H9 (cell line): ENCODE data around the gene TRIP10. TPM values are rescaled to one million over a fixed set of nuclear protein-coding genes. Genes with fewer than 3 reads are reported as not detected.

Source experiments
- DNase-seq: peaks from one replicate; pipeline ENCODE4 v3.0.0-alpha.2; 2017
- H2AFZ ChIP-seq: one replicate; pipeline ENCODE4 v1.6.1; 2013; ENCODE audit warnings: mild to moderate bottlenecking, low read length, control low read depth, moderate library complexity
- H2AK5ac ChIP-seq: 2 replicates; pipeline ENCODE4 v1.6.1; 2013; ENCODE audit warnings: low read length, control low read depth, mixed read lengths; ENCODE audit not compliant: insufficient read length
- H2BK120ac ChIP-seq: one replicate; pipeline ENCODE4 v1.6.1; 2013; ENCODE audit warnings: low read depth, mild to moderate bottlenecking, low read length, control low read depth, inconsistent platforms; ENCODE audit not compliant: poor library complexity, severe bottlenecking
- H2BK12ac ChIP-seq: 2 replicates; pipeline ENCODE4 v1.6.1; 2013; ENCODE audit warnings: low read length, control low read depth, mixed read lengths, low read depth; ENCODE audit not compliant: insufficient read length
- H2BK15ac ChIP-seq: 2 replicates; pipeline ENCODE4 v1.6.1; 2013; ENCODE audit warnings: low read depth, low read length, control low read depth
- H2BK20ac ChIP-seq: one replicate; pipeline ENCODE4 v1.6.1; 2013; ENCODE audit warnings: low read depth, mild to moderate bottlenecking, low read length, control low read depth, inconsistent platforms; ENCODE audit not compliant: poor library complexity, severe bottlenecking
- H2BK5ac ChIP-seq: 2 replicates; pipeline ENCODE4 v1.6.1; 2013; ENCODE audit warnings: low read length, control low read depth, mixed read lengths; ENCODE audit not compliant: insufficient read length
- H3K14ac ChIP-seq: 2 replicates; pipeline ENCODE4 v1.6.1; 2013; ENCODE audit warnings: low read length, control low read depth; ENCODE audit not compliant: insufficient read depth
- H3K18ac ChIP-seq: 2 replicates; pipeline ENCODE4 v1.6.1; 2013; ENCODE audit warnings: low read depth, mild to moderate bottlenecking, mixed read lengths, low read length, control low read depth; ENCODE audit not compliant: insufficient read length
- H3K23ac ChIP-seq: 2 replicates; pipeline ENCODE4 v1.6.1; 2013; ENCODE audit warnings: low read length, control low read depth, mixed read lengths, low read depth; ENCODE audit not compliant: insufficient read length
- H3K23me2 ChIP-seq: 2 replicates; pipeline ENCODE4 v1.6.1; 2013; ENCODE audit warnings: low read depth, mild to moderate bottlenecking, mixed read lengths, low read length, control low read depth; ENCODE audit not compliant: insufficient read length, poor library complexity, severe bottlenecking
- H3K27ac ChIP-seq: 2 replicates; pipeline ENCODE4 v1.5.1; 2013; ENCODE audit warnings: low read length, control low read depth, mixed read lengths, low read depth; ENCODE audit not compliant: insufficient read length
- H3K27me3 ChIP-seq: 2 replicates; pipeline ENCODE4 v1.6.1; 2013; ENCODE audit warnings: low read length, control low read depth, inconsistent platforms; ENCODE audit not compliant: insufficient read depth
- H3K4ac ChIP-seq: 2 replicates; pipeline ENCODE4 v1.6.1; 2013; ENCODE audit warnings: low read depth, mild to moderate bottlenecking, control low read depth, inconsistent platforms, low read length, moderate library complexity
- H3K4me1 ChIP-seq: 2 replicates; pipeline ENCODE4 v1.6.1; 2013; ENCODE audit warnings: low read length, control low read depth, inconsistent platforms; ENCODE audit not compliant: insufficient read depth
- H3K4me2 ChIP-seq: 2 replicates; pipeline ENCODE4 v1.6.1; 2013; ENCODE audit warnings: low read length, control low read depth, mixed read lengths; ENCODE audit not compliant: insufficient read length, insufficient read depth
- H3K56ac ChIP-seq: 2 replicates; pipeline ENCODE4 v1.6.1; 2013; ENCODE audit warnings: low read depth, mild to moderate bottlenecking, mixed read lengths, low read length, control low read depth; ENCODE audit not compliant: insufficient read length
- H3K79me1 ChIP-seq: 2 replicates; pipeline ENCODE4 v1.6.1; 2013; ENCODE audit warnings: low read depth, mild to moderate bottlenecking, moderate library complexity, low read length, control low read depth, inconsistent platforms; ENCODE audit not compliant: insufficient read depth, poor library complexity, severe bottlenecking
- H3K79me2 ChIP-seq: 2 replicates; pipeline ENCODE4 v1.6.1; 2013; ENCODE audit warnings: low read length, control low read depth, inconsistent platforms; ENCODE audit not compliant: insufficient read depth
- H3K9ac ChIP-seq: 2 replicates; pipeline ENCODE4 v1.6.1; 2013; ENCODE audit warnings: low read length, control low read depth, mixed read lengths; ENCODE audit not compliant: insufficient read length; ENCODE audit errors: extremely low read depth
- H3K9me3 ChIP-seq: one replicate; pipeline ENCODE4 v1.6.1; 2013; ENCODE audit warnings: low read depth, low read length, inconsistent platforms; ENCODE audit not compliant: control insufficient read depth
- H3T11ph ChIP-seq: one replicate; pipeline ENCODE4 v1.6.1; 2013; ENCODE audit warnings: mild to moderate bottlenecking, low read length, control low read depth, inconsistent platforms
- H4K20me1 ChIP-seq: one replicate; pipeline ENCODE4 v1.6.1; 2013; ENCODE audit not compliant: control insufficient read depth, insufficient read length, insufficient read depth
- H4K5ac ChIP-seq: 2 replicates; pipeline ENCODE4 v1.6.1; 2013; ENCODE audit warnings: low read depth, mild to moderate bottlenecking, mixed read lengths, low read length, control low read depth; ENCODE audit not compliant: insufficient read length
- H4K8ac ChIP-seq: replicated peaks from 2 replicates; pipeline ENCODE4 v1.6.1; 2013; ENCODE audit warnings: low read length, control low read depth, mixed read lengths, low read depth; ENCODE audit not compliant: insufficient read length
- H4K91ac ChIP-seq: 2 replicates; pipeline ENCODE4 v1.6.1; 2013; ENCODE audit warnings: low read depth, mild to moderate bottlenecking, moderate library complexity, mixed read lengths, low read length, control low read depth; ENCODE audit not compliant: insufficient read length
- H3K27ac Mint-ChIP-seq, 3 experiments: 2 replicates in 2 of 3; 3 replicates in 1 of 3; pipeline ENCODE4 v1.8.0; 2020 to 2021; ENCODE audit warnings: mixed read lengths in 3 of 3, mild to moderate bottlenecking in 1 of 3, moderate library complexity in 1 of 3
- H3K27me3 Mint-ChIP-seq: 2 replicates; pipeline ENCODE4 v1.8.0; 2021; ENCODE audit warnings: low read depth, mild to moderate bottlenecking, moderate library complexity, mixed read lengths
- H3K36me3 Mint-ChIP-seq, 3 experiments: 2 replicates in 2 of 3; 3 replicates in 1 of 3; pipeline ENCODE4 v1.8.0; 2020 to 2021; ENCODE audit warnings: low read depth in 3 of 3, mixed read lengths in 3 of 3; ENCODE audit not compliant: insufficient read depth in 1 of 3
- H3K4me1 Mint-ChIP-seq, 2 experiments: 2 replicates each; pipeline ENCODE4 v1.8.0; 2020; ENCODE audit warnings: mixed read lengths in 2 of 2
- H3K4me3 Mint-ChIP-seq, 2 experiments: 2 replicates in 1 of 2; 3 replicates in 1 of 2; pipeline ENCODE4 v1.8.0; 2020 to 2021; ENCODE audit warnings: mild to moderate bottlenecking in 2 of 2, mixed read lengths in 2 of 2, moderate library complexity in 1 of 2
- H3K9me3 Mint-ChIP-seq, 2 experiments: 2 replicates in 1 of 2; 3 replicates in 1 of 2; pipeline ENCODE4 v1.8.0; 2020; ENCODE audit warnings: mild to moderate bottlenecking in 2 of 2, mixed read lengths in 2 of 2, moderate library complexity in 1 of 2
- WGBS: extraction: QIAGEN DNeasy Blood & Tissue Kit; methylation state at CpG from one replicate; pipeline ENCODE4 v1.1.7; 2013; ENCODE audit warnings: missing lambda C conversion rate, low lambda C conversion rate, mixed read lengths; ENCODE audit not compliant: insufficient read length; ENCODE audit errors: extremely low coverage; 5-methylcytosine and 5-hydroxymethylcytosine counted together
- total RNA-seq: library from RNA; stranded (reverse); gene quantifications from 2 replicates; pipeline ENCODE4 v1.2.1, GENCODE V29; 2021
- TF ChIP-seq, protein P1 (sequence below): fragments of 200-600 bp; sonication (generic); conservative IDR thresholded peaks from 3 replicates; pipeline ENCODE4 v1.8.0; 2021; ENCODE audit warnings: antibody characterized with exemption, mild to moderate bottlenecking

Gene TRIP10
- total RNA-seq, 1 experiment from 2014 or later: 56.4 TPM

DNA sequence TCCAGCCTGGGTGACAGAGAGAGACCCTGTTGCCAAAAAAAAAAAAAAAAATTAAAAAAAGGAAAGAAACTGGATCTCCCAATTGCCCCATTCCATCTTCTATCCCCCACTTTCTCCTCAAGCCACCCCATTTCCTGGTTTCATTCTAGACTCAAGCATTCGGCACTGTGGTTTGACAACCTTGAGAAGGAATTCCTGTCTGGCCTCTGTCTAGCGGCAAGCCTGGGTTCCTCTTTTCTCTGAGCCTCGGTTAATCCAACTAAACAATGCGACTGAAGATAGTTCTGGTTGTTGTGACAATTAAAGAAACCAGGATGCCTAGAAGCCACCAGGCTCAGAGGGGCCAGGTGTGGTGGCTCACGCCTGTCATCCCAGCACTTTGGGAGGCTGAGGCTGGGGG is 15.7 kb upstream of the TRIP10 start:
- H3K4ac ChIP-seq: no peak overlapping the region
- no peak overlapping the region for H3K27ac Mint-ChIP-seq
- H3K27me3 ChIP-seq: no peaks in the 10 kb centered on the region
- H3K79me1 ChIP-seq: no peaks in the 10 kb centered on the region
- H2BK15ac ChIP-seq: no peak overlapping the region
- no peak overlapping the region for H2BK5ac ChIP-seq
- no peak for DNase-seq
- peak overlapping the region in 1 of 2 experiments; percentile 46; a peak in 2 of 5 replicates for H3K4me3 Mint-ChIP-seq
- no peak overlapping the region for H4K8ac ChIP-seq
- TF ChIP-seq, protein P1, sequence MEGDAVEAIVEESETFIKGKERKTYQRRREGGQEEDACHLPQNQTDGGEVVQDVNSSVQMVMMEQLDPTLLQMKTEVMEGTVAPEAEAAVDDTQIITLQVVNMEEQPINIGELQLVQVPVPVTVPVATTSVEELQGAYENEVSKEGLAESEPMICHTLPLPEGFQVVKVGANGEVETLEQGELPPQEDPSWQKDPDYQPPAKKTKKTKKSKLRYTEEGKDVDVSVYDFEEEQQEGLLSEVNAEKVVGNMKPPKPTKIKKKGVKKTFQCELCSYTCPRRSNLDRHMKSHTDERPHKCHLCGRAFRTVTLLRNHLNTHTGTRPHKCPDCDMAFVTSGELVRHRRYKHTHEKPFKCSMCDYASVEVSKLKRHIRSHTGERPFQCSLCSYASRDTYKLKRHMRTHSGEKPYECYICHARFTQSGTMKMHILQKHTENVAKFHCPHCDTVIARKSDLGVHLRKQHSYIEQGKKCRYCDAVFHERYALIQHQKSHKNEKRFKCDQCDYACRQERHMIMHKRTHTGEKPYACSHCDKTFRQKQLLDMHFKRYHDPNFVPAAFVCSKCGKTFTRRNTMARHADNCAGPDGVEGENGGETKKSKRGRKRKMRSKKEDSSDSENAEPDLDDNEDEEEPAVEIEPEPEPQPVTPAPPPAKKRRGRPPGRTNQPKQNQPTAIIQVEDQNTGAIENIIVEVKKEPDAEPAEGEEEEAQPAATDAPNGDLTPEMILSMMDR: no peak
- no peak overlapping the region for H3K27ac ChIP-seq
- H3K4me2 ChIP-seq: no peak overlapping the region
- H3K4me1 ChIP-seq: no peaks in the 10 kb centered on the region; the same call in 1 of the 2 replicates
- no peak overlapping the region for H2BK120ac ChIP-seq
- no peak overlapping the region for H3K18ac ChIP-seq
- H2BK12ac ChIP-seq: no peak overlapping the region
- H2BK20ac ChIP-seq: no peak overlapping the region
- H3K4me1 Mint-ChIP-seq: peaks cover 10 to 32% of the 10 kb centered on the region in 2 experiments
- H3K14ac ChIP-seq: no peak overlapping the region
- no peak overlapping the region for H2AFZ ChIP-seq
- H3K9ac ChIP-seq: no peak overlapping the region
- no peaks in the 10 kb centered on the region for H3K9me3 ChIP-seq
- no peak overlapping the region for H4K91ac ChIP-seq
- peaks cover 0 to 2% of the 10 kb centered on the region in 2 experiments; a peak in 1 of 5 replicates for H3K9me3 Mint-ChIP-seq
- H3K23me2 ChIP-seq: no peaks in the 10 kb centered on the region
- no peak overlapping the region for H4K5ac ChIP-seq
- H2AK5ac ChIP-seq: no peak overlapping the region
- no peaks in the 10 kb centered on the region for H3K79me2 ChIP-seq
- H3K56ac ChIP-seq: no peak overlapping the region
- no peaks in the 10 kb centered on the region; the same call in 1 of the 2 replicates for H3K27me3 Mint-ChIP-seq
- H4K20me1 ChIP-seq: no peaks in the 10 kb centered on the region
- WGBS: no CpG with 5 or more reads among the region's 5 CpGs
- H3T11ph ChIP-seq: no peak overlapping the region
- no peaks in the 10 kb centered on the region for H3K36me3 Mint-ChIP-seq
- H3K23ac ChIP-seq: no peak overlapping the region
